Stimulated activated CD8-positive, alpha-beta memory T cell treated with anti-CD3 and anti-CD28 coated beads, Interleukin-15, amount 100 ng/mL, for 48 hours (primary cell): ENCODE data around the gene OR6B1.

Source experiments
- DNase-seq, 2 donors: peaks; one replicate each; pipeline ENCODE4 v3.0.0-alpha.2; 2020; ENCODE audit warnings: low read depth in 2 of 2

OR6B1 gene

DNA sequence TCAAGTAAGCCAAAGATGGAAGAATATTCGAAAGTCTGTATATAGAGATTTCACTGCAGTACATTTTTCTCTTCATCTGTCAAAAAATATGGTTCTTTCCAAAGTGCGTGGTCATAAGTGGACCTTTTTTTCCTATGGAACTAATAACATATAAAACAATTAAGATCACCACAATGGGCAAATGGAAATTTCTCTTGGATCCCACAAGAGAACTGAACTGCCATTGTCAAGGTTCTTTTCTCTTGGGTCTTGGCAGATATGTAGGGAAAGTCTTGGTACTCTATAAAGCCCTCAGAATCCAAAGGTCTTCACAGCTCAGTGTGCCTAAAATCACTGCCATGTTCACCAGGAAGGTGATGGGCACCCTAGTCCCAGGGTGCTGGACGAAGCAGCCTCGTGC lies at the start of gene OR6B1:
Gene OR6B1, plus strand, starts transcription at position 301 of the 400 bp plus-strand sequence. CDS start 3,677 bp downstream, outside the sequence.
- DNase-seq, result no peak

DNA sequence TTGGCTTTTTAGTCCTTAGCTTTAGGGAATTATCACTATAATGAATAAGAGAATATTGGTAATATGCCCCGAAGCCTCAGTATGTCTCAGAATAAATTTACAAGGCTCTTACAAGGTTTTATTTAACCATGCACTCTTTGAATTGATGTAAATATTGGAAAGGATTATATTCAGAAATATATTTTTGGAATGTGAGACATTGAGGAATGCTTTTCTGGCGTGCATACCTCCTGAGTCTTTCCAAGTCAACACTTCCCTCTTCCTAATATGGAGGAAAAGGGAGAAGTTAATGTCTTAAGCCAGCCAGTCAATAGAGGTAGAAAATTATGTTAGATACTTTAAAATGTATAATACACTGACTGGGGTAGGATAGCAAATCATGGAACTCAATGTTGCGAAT lies 46.7 kb upstream of the OR6B1 start:
- no peak for DNase-seq

DNA sequence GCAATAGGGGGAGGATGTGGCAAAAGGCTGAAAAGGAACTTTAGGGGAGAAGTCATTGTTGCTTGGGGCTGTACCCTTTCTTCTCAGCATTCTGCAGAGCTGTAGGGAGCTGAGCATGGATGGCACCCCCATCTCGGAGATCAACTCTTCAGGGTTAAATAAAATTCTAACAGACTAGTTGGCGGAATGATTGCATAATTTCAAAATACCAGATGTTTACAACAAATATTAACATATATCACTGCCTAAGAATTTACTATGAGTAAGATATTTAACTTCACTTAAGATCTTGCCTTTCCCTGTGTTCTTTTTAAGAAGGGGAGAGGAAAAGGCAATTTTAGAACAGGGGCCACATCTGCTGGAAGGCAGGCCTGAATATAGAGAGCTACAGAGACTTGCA lies 46.0 kb upstream of the OR6B1 start:
- DNase-seq, result no peak

DNA sequence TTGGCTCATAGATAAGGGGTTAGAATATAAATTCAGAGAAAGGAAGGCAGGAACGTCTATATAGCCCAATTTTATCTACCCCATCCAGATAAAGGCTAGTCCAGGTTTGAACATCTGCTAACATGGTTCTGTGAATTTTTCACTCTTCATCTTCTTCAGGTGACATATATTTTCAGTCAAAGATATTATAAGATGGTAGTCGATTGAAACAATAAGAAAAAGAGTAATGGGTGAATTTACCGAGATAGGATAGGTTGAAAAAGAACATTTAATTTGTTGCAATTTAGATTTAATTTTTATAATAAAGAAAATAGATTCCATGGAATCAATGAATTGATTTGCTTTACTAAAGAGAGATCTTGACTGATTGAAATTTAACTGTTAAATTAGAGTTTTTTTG lies 45.6 kb upstream of the OR6B1 start, which contains the start of gene OR2F1:
Gene OR2F1, plus strand, starts transcription at position 301 of the 400 bp plus-strand sequence. CDS start 5,127 bp downstream, outside the sequence.
- no peak for DNase-seq

DNA sequence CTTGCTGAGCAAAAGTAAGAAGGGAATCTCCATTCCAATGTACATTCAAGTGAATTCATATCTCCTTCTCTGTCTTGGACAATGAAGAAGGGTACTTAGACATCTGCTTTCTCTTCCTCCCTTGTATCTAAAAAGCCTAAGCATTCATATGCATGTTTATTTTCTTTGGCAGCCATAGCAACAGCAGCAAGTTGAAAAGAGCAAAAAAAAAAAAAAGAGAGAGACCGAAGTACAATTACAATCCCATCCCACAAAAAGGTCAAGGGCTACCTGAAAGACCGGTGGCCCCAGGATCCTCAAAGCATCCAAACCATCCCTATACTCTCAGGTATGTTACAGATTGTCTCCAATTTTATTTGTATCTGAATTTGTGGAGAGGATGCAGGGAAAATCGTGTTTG lies 41.3 kb upstream of the OR6B1 start:
- DNase-seq, result no peak

DNA sequence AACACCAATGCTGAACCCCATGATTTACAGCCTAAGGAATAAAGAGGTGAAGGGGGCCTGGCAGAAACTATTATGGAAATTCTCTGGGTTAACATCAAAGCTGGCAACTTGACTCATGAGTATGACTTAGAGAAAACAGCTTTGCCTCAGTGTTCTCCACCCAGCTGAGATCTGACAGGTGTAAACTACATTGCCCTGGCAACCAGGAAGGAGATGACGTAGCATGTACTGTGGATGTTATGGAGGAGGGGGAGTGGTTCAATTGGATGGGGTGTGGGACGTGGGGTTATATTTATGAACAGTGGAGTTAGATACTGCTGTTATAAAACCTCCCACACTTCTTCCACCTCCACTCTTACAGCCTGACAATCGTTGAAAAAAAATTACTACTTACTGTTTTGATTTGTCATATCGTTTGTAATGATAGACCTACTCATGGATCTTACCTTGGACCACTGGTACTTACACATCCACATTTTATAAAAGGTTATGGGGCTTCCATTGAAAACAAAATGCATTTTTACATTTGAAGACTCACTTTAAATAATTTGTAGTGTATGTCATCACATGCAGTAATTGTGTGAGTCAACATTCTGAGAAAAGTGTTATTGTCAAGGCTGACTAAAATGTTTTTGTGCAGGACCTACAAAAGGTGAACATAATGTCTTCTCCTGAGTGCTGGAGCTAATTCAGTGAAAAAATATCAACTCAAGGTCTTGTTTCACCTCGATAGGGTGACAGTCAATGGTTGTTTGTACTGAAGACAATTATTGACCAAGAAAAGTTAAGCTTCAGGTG lies 39.1 kb upstream of the OR6B1 start:
- DNase-seq, result no peak

DNA sequence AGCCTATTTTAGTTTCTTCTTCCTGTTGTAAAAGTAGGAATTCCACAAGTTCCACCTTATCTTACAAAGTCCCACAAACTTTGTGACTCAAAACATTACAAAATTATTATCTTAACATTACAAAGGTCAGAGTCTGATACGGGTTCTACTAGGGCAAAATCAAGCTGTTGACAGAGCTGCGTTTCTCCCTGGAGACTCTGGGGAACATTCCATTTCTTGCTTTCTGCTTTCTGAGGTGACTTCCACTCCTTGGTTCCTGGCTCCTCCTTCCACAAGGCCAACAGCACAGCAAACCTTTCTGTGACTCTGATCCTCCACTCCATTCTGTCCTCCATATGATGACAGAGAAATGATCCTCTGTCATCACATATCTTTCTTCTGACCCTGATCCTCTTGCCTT lies 34.8 kb upstream of the OR6B1 start:
- no peak for DNase-seq

DNA sequence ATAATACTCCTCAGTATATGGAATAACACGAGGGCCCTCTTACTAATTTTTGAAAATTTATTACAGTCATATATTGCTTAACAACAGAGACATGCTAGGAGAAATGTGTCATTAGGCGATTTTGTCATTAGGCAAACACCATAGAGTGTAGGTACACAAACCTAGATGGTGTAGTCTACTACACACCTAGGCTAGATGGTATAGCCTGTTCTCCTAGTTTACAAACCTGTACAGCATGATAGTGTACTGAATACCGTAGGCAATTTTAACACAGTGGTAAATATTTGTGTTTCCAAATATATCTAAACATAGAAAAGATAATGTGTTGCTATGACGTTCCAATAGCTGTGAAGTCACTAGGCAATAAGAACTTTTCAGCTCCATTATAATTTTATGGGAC lies 32.7 kb upstream of the OR6B1 start:
- no peak for DNase-seq

DNA sequence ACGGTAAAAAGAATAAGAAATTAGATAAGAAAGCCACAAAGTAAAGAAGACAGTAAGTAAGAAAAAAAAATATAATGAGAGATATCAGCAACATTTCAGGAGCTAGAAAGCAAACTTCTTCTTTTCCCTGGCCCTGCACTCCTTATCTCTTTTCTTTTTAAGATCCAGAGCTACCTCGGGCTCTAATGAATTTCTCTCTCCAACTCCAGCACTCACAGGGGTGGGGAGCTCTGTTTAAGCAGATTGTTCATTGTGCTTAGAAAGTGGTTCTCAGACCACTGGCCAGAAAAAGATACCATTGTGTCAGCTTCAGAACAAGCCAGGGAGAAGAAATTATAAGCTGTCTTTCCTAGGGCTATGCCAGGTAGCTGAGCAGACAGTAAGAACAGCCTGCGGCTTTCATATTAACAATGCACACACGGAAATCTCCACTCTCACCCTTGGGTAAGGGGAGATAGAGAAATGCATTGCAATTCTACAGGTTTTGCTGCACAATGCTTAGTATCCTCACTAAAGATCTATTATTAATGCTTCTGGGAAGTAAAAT lies 26.2 kb upstream of the OR6B1 start:
- DNase-seq, result no peak

DNA sequence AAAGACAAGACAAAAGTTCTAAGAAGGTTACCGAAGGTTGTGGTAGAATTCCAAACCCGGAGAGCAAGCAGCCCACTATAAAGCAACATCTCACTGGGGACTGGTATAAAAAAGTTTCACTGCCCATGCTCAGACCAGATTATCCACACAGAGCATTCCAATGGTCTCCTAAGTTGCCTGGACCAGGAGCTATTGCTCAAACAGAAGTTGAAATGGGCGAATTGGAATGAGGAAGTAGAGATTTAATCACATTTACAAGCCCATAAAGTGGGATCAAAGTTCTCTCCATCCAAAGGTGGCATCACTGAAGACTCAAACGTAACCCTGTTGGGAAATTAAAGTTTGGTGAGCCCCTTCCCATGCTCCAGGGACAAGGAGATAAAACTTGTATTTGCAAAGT lies 25.7 kb upstream of the OR6B1 start:
- no peak for DNase-seq

DNA sequence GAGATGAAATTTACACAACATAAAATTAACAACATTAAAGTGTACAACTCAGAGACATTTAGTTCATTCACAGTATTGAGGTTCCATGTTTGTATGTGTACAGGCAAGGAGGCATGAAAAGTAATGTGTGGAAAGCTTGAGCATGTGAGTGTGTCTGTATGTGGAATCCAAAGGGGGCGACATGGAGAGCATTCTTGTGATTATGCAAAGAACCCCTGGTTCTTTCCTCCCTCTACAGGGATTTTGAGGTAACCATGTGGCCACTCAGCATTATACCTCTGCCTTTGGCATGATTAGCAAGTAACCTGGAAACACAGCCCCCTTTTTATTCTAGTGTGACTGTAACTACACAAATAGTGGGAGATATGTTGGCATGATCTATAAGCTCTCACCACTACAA lies 24.5 kb upstream of the OR6B1 start:
- no peak for DNase-seq

DNA sequence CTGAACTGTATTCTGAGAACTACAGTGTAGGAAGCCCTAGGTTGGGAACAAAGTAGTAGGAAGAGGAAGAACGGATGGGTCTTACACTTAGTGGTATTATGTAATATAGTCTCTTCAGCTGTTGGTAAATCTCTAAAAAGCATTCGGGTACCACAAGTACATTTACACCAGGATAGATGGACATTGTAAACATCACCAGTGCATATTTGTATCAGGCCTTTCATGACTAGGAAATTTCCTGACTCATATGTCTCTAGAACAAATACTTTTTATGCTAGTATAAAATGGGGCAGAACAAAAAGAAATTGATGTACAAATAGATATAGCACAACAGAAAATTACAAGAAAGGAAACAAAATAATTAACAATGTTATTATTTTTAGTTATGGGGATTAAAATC lies 21.5 kb upstream of the OR6B1 start:
- DNase-seq, result no peak

DNA sequence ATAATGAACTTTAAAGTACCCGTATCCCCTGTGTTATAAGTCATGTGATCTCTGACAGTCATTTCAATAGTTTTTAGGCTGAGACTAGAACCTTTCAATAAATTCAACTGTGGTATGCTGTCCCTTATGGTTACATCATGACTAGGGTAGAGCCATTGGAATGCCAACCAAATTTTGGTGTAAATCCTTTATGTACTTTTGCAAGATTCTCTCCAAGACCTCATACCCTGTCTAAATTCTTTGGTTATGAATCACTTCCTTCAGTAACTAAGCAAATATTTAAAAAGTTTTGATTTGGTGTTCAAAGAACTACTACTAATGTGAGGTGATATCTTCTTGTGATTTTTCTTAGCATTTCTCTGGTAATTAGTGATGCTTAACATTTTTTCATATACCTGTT lies 20.8 kb upstream of the OR6B1 start:
- DNase-seq, result no peak

DNA sequence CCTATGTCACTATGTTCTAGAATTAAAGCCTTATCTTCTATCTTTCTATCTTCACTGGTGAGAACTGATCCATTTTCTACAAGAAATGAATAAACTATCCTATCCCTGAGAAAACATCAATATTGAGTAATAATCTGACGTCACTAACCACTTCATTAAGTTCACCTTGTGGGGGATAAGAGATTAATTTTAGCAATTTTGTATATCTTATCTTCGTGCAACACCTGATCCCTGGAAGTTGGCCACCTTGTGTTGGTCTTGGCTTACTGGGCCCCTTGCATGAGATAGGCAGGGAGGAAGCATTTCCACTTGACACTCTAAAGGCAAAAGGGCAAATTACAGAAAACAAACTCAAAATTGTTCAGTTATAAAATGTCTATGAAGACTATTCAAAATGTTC lies 20.1 kb upstream of the OR6B1 start:
- DNase-seq, result no peak

DNA sequence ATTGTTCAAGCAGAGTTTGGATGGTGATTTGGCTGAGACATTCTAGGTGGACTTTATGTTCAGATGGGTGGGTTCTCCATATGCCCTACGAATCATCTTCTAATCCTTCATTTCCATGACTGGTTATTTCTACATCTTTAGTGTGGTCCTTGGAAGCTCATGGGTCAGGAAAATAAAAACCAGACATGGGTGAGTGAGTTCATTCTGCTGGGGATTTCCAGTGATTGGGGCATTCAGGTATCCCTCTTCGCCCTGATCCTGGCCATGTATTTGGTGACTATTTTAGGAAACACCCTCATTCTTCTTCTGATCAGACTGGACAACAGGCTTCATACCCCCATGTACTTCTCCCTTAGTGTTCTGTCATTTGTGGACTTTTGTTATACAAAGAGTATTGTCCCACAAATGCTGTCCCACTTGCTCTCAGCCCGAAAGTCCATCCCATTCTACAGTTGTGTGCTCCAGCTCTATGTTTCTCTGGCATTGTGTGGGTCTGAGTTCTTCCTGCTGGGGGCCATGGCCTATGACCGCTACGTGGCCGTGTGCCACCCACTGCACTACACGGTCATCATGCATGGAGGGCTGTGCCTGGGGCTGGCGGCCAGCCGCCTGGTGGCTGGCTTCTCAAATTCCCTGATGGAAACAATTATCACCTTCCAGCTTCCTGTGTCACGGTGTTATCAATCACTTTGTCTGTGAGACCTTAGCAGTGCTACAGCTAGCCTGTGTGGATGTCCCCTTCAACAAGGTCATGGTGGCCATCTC lies 19.2 kb upstream of the OR6B1 start:
- DNase-seq, result no peak

DNA sequence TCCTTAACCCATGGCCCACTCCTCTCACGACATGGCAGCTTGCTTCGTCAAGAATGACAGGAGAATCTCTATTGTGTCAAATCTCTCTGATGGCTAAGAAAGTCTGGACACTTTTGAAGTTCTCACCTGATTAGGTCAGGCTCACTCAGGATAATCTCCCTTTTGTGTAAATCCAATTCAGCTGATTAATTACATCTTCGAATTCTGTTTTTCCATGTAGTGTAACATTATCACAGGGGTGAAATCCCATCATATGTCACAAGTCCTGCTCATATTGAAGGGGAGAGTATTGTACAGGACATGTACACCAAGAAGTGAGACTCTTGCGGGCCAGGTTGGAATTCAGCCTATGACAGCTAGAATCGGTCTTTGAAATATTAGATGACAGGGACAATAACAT lies 16.2 kb upstream of the OR6B1 start:
- DNase-seq, result no peak

DNA sequence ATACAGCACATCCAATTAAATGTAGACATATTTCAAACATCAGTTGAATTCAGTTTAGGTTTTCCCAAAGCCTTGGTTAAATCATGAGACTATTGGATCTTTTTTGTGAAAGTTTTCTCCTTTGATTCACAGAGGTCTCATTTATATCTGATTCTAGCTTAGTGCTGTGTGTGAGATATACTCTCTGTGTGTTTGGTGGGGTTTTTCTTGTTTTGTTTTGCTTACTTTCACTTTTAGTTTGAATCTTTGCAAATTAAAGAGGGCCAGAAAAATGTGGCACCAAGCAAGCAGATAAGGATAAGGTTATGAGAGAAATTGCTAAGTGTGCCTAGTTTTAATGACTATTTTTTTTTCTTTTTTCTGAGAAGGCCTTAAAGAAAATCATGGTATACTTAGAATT lies 12.6 kb upstream of the OR6B1 start:
- no peak for DNase-seq

DNA sequence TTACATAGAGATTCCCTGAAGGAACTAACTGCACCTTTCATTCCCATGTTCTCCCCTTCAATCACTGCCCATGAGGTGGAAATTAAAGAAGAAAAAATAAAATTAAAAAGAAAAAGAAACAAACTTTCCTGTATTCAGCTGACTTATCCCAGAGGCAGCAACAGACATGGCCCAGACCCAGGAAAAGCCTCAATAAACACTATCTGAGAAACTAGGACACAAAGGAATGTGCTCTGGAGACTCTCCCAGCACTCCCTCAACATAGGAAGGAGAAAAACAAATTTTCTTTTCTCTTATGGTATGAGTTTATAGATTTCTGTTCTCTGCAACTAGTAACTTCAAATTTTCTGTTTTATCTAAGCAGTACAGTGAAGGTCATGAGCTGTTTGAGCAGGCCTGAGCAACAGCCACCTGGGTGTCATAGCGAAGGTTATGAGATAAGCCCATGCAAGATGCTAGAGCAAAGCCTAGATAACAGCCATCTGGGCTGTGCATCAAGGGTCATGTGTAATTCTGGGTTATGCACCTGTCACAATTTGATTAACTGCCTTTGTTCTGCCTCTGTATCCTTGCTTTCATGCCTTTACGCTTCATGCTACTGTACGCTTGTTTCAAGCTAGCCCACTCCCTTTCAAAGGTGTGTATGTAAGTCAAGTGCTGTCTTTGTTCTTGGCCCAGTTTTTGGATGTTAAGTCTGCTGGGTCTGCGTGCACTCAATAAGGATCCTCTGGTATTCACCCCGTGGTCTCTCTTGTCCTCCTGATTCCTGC lies 11.0 kb upstream of the OR6B1 start:
- DNase-seq, result no peak

DNA sequence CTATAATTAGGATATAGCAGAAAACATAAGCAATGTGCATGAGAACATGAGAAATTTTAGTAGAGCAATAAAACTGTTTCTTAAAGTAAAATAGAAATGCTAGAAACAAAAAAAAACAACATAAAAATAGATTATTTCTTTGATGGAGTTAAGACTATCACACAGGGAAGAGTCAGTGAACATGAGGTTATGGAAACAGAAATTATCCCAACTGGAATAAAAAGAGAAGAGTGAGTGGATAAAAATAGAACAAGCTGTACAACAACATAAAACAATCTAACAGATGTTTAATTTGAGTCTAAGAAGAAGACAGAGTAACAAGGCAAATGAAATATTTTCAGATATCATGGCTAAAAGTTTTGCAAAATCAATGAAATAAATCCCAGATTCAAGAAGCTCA lies 7.5 kb upstream of the OR6B1 start:
- no peak for DNase-seq

DNA sequence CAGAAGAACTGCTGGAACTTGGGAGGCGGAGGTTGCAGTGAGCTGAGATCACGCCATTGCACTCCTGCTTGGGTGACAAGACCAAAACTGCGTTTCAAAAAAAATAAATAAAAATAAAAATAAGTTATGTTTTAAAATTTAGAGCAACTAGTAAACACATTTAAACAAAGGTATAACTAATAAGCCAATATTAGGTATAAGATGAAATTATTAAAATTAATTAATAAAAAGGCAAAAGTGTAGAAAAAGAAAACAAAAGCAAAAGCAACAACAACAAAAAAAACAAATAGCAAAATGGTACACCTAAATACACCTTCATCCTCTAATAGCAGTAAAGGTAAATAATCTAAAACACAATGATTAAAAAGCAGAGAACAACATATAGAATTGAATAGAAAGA lies 6.2 kb upstream of the OR6B1 start:
- DNase-seq, result no peak

DNA sequence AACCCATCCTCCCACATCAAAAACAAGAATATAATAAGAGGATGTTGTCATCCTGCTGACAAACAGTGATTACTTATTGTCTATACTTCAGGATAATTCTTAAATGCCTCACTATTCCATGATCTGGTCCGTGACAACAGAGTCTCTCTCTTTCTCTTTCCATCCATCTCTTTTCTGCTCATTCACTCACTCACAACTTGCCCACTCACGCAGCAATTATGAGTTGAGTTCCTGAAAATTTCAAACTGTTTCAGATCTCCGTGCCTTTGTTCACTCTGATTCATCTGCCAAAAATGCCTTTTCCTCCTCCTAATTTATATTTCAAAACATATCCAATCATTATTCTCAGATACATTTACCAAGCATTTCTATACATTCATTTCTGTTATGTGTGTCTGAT lies 1.4 kb downstream of the OR6B1 start:
- DNase-seq, result no peak

DNA sequence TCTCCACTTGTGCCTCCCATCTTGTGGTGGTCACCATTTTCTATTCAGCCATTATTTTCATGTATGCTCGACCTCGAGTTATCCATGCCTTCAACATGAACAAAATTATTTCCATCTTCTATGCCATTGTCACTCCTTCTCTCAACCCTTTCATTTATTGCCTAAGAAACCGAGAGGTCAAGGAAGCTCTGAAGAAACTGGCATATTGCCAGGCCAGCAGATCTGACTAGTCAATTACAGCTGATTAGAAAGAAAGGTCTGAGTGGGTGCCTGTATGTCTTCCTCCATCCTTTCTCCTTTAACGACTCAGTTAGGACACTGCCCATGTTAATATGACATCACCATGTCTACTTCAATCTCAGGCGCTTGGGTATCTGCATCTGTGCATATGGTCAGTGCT lies 4.6 kb downstream of the OR6B1 start:
- DNase-seq, result no peak
